ENCODE data around the gene CAMK1D.

DNA sequence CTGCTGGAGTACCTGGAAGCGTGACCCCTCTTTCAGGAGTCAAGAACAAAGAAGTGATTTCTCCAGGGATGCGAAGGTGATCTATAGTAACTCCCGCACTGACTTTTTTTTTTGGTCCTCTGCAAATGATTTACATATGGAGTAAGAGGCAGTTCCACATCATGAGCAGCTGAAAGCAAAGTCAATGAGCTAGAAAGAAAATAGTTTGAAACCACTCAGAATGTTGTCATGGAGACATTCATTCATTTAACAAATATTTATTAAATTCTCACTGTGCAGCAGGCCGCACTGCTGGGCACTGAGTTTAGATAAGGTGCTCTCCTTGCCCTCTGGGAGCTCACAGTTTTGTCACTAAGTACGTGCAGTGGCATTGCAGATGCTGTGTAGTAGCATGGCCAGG is 206.7 kb downstream of the CAMK1D start:
- TF ChIP-seq FOS (IDR thresholded peaks at IDR 0.05; ENCODE audit: low read depth, low read length) (no peak), RFX5 (IDR thresholded peaks at IDR 0.05; ENCODE audit: low read depth, low read length) (no peak), POLR2A (IDR thresholded peaks at IDR 0.05; ENCODE audit: low read depth, low read length) (no peak), SMC3 (IDR thresholded peaks at IDR 0.05; ENCODE audit: low read depth, low read length) (no peak), CHD1 (IDR thresholded peaks at IDR 0.05; ENCODE audit: low read depth, low read length) (no peak), RCOR1 (IDR thresholded peaks at IDR 0.05; ENCODE audit: insufficient replicate concordance, low read length) (no peak)
- TF ChIP-seq, protein P1, sequence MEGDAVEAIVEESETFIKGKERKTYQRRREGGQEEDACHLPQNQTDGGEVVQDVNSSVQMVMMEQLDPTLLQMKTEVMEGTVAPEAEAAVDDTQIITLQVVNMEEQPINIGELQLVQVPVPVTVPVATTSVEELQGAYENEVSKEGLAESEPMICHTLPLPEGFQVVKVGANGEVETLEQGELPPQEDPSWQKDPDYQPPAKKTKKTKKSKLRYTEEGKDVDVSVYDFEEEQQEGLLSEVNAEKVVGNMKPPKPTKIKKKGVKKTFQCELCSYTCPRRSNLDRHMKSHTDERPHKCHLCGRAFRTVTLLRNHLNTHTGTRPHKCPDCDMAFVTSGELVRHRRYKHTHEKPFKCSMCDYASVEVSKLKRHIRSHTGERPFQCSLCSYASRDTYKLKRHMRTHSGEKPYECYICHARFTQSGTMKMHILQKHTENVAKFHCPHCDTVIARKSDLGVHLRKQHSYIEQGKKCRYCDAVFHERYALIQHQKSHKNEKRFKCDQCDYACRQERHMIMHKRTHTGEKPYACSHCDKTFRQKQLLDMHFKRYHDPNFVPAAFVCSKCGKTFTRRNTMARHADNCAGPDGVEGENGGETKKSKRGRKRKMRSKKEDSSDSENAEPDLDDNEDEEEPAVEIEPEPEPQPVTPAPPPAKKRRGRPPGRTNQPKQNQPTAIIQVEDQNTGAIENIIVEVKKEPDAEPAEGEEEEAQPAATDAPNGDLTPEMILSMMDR (conservative IDR thresholded peaks at IDR 0.05; ENCODE audit: low read depth, low read length): no peak
- TF ChIP-seq, protein P2, sequence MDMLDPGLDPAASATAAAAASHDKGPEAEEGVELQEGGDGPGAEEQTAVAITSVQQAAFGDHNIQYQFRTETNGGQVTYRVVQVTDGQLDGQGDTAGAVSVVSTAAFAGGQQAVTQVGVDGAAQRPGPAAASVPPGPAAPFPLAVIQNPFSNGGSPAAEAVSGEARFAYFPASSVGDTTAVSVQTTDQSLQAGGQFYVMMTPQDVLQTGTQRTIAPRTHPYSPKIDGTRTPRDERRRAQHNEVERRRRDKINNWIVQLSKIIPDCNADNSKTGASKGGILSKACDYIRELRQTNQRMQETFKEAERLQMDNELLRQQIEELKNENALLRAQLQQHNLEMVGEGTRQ (IDR thresholded peaks at IDR 0.05; ENCODE audit: low read depth, low read length): no peak

Measured in IMR-90 (cell line).